Cerebellar nuclear complex (tissue), 1 donor: ENCODE data around the gene ATP5F1D.
A peak's percentile ranks its signal among the peaks of the same experiment; 100 is the strongest.

Source experiments
- DNase-seq, 2 experiments: peaks; one replicate each; lab custom pipeline; 2025; lab: John Stamatoyannopoulos, UW

The ATP5F1D gene

GRCh38 chr19:1270854-1271527 lies 29.4 kb downstream of the ATP5F1D start:
- no peak for DNase-seq

- no peak for DNase-seq
Measured at GRCh38 chr19:1271528-1272422, 30.2 kb downstream of the ATP5F1D start.

DNA sequence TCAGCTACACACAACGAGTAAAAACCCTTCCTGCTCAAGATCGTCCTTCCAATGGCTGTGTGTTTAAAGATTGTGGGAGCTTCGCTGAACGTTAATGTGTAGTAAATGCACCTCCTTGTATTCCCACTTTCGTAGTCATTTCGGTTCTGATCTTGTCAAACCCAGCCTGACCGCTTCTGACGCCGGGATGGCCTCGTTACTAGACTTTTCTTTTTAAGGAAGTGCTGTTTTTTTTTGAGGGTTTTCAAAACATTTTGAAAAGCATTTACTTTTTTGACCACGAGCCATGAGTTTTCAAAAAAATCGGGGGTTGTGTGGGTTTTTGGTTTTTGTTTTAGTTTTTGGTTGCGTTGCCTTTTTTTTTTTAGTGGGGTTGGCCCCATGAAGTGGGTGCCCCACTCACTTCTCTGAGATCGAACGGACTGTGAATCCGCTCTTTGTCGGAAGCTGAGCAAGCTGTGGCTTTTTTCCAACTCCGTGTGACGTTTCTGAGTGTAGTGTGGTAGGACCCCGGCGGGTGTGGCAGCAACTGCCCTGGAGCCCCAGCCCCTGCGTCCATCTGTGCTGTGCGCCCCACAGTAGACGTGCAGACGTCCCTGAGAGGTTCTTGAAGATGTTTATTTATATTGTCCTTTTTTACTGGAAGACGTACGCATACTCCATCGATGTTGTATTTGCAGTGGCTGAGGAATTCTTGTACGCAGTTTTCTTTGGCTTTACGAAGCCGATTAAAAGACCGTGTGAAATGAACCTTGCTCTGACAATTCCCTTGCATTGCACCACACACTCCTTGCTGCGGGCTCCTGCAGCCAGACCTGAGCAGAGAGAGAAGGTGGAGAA lies 31.1 kb downstream of the ATP5F1D start:
- DNase-seq = no peak

GRCh38 chr19:1273263-1274041 lies 31.9 kb downstream of the ATP5F1D start:
- no peak for DNase-seq

DNA sequence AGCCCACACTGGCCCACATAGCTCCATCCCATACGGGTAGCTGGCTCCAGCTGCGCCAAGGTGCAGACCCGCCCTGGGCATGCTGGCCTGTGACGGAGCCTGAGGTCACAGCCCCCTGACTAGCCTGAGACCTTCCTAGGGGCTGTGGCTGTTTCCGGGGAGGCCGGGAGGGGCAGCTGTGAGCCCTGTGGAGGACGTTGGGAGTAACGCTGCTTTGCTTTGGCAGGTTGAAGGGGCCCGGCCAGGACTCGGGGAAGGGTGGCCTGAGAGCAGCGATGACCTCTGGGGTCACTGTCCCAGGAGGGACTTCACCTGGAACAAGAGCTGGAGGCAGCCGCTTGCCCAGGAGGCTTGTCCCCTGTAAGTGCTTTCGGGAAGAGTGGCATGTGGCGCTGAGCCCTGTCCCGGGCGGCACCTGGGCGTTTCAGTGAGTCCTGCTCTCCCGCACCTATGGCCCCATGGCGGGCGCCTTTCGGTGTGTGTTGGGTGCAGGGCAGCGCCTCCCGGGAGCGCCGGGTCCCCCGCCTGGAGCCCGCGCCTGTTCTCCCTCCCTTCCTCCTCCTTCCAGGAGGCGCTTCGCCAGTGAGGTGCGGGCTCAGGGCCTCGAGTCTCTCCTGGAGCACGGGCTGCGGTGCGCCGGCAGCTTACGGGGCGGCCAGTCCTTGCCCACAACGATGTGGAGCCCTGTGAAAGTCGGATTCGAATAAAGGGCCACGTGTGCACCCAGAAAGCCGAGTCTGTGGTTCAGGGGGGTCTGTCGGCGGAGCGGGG lies 32.7 kb downstream of the ATP5F1D start:
- no peak for DNase-seq

GRCh38 chr19:1274852-1275259 lies 33.3 kb downstream of the ATP5F1D start:
- DNase-seq = no peak

DNA sequence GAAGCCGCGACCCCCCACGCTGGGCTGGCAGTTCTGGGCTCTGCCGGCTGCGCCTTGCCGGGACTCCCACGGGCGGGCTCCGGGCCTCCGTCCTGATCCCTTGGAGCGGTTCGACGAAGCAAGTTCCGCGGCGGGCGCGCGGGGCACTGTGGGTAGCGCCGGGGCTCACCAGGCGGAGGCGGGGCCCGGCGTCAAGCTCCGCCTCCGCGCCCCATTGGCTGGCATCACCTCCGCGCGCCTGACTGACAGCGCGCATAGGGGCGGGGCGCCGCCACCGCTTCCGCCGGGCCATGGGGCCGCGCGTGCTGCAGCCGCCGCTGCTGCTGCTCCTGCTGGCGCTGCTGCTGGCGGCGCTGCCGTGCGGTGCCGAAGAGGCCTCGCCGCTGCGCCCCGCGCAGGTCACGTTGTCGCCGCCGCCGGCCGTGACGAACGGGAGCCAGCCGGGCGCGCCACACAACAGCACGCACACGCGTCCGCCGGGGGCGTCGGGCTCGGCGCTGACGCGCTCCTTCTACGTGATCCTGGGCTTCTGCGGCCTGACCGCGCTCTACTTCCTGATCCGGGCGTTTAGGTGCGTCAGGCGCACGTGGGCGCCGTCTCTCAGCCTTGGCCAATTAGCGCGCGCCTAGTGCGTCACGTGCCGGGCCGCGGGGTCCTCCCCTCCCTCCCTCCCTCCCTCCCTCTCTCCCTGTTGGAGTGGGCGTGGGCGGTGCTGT lies 33.9 kb downstream of the ATP5F1D start, which contains the start of gene FAM174C:
Gene FAM174C (plus strand): TSS at position 271 of the 716 bp plus-strand sequence. CDS start 20 bp downstream, at position 291.
- DNase-seq = peak; percentile 56 to 66

- DNase-seq = no peak
Measured at GRCh38 chr19:1275976-1276627, 34.6 kb downstream of the ATP5F1D start.

- no peak for DNase-seq
Measured at GRCh38 chr19:1276628-1277022, 35.1 kb downstream of the ATP5F1D start.

DNA sequence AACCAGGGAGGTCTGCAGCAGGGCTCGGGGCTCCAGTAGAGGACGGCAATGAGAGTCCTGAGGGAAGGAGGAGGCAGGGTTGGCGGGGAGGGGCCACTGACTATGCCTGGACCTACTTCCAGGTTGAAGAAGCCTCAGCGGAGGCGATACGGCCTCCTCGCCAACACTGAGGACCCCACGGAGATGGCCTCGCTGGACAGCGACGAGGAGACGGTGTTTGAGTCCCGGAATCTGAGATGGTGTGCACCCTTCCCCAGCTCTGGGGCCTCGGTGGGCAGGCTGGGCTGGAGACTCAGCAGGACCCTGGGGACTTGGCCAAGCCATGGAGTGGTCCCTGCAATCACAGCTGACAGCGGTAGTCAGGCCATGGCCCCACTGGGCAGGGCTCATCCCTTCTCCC lies 35.5 kb downstream of the ATP5F1D start:
- DNase-seq = no peak

DNA sequence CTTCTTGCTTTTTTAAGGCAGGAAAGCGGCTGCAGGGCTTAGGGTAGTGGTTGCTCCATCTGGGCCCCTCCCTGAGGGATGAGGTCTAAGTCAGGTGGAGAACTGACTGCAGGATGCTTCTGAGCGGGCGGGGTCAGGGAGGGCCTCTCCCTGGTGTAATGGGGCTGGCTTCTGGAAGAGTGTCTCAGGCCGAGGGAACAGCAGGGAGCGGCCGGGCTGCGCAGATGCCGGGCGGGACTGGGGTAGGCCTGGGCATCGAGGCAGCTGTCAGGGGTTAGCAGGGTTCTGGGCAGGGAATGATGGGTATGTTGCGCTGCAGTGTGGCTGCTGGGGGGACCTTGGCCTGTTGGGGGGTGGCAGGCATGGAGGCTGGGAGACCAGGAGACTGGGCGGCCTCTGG lies 36.5 kb downstream of the ATP5F1D start:
- DNase-seq = no peak

DNA sequence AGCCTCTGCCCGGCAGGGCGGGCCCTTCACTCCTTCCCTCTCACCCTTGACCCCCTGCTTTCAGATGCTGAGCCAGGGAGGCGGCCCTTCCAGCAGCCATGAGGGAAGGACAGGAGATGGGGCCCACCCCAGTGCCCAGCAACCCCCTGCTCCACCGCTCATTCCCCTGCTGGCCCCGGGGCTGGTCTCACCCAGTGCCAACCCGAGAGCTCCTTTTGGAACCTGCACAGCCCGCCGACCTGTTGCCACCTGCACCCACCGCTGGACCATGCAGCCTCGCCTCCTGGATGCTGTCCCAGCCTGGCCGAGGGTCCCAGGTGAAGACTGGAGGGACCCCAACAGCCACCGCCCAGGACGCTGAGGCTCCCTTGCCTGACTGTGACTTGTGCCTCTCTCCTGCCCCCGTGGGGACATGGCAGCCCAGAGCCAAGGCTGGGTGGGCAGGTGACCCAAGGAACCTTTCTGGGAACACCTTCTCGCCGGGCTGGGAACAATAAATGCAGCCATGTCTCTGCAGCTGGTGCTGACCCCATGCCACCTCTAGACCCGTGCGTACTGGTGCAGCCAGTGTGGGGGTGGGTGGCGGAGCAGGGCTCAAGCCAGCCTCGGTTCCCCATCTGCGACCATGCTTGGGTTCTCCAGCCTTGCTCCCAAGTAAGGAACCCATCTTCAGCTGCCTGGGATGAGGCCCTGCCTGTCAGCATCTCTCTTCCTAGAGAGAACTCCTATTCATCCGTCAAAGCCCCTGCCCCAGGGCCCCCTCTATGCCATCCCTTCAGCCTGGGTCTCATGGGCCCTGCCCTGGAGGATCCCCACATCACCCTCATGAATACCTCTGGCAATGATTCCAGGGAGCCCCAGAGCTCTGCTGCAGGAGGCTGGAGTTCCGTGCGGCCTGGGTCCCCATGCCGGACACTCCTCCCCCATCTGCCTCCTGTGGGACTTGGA lies 37.4 kb downstream of the ATP5F1D start:
- DNase-seq = no peak

DNA sequence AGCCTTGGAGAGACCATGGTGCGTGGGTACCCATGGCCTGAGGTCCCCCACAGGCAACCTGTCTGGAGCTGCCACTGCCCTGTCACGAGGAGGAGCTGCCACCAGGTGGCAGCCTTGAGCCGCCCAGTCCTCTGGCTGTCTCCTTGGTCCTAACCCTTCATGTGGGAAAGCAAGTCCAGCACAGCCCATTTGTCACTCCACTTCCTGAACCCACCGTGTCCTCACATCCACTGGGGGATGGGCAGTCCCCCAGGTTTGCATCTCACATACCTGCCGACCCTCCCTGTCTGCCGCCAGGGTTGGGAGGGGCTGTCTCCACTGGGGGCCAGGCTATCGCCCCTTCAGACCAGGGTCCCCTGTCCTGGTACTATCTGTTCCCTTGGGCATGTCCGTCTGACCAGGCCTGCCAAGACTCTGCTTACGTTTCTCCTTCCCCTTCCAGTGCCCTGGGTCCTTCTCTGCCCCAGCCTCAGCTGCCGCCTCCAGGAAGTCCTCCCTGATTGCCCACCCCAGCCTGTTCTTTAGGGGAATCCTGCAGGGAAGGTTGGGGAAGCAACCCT lies 38.3 kb downstream of the ATP5F1D start:
- peak in 1 of 2 experiments; percentile 43 for DNase-seq

DNA sequence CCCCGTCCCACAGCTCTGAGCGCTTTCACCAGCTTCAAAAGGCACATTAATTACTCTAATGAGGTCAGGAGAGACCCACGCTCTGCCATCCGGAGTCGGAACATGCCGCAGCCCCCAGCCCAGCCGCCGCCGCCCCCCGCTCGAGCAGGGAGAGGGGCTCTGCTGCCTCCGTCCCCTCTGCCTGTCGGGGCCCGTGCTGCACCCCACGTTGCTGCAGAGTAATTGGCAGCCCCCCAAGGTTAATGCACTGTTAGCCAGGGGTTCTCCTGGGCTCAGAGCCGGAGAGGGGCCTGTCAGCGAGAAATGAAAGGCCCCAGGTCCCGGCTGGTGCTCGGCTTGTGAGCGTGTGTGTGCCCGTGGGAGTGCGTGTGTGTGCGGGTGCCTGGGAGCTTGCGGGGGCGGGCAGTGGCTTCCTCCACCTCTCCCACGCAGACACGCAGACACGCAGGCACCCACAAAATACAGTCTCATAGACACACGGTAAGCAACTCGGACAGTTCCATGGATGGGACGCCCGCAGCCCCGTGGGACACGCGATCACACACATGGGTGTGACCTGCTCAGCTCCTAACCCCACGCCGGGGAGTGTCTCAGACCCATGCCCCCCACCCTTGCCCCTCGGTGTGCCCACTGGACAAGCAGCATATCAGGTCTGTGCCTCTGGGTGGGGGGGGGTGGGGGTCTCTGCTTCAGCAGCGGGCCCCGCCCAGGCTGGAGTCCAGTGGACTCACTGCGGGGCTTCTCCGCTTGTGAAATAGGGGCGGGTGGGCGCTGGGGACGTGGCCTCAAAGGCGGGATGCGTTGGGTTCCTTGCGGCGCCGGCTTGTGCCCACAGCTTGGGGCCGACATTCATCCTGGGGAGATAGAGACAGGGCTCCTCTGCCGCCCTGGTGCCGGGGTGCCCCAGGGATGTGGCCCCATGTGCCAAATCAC lies 39.4 kb downstream of the ATP5F1D start:
- DNase-seq = no peak

DNA sequence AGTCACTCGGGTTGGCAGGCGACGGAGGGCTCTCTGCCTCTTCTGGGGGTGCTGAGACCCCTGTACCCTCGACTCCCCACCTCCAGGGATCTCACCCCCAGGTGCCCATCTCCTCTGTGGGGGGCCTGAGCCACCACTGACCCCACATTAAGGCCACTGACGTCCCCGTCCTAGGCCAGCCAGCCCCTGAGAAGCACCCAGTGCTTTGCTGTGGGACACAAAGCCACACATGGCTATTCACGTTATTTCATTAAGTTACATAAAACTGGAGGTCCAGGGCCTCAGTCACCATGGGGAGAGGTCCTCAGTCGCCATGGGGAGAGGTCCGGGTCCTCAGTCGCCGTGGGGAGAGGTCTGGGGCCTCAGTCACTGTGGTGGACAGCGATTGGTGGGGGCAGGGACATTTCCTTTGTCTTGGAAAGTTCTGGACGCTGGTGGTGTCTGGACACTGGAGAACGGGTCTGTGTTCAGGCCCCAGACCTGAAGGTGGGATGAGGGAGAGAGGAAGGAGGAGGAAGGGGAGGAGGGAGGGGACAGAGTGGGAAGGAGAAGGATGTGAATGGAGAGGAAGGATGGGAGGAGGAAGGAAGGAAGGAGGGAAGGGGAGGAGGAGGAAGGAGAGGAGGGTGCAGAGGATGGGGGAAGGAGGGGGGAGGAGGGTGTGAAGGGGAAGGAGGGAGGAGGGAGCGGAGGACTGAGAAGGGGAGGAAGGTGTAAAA lies 40.2 kb downstream of the ATP5F1D start:
- DNase-seq = no peak

DNA sequence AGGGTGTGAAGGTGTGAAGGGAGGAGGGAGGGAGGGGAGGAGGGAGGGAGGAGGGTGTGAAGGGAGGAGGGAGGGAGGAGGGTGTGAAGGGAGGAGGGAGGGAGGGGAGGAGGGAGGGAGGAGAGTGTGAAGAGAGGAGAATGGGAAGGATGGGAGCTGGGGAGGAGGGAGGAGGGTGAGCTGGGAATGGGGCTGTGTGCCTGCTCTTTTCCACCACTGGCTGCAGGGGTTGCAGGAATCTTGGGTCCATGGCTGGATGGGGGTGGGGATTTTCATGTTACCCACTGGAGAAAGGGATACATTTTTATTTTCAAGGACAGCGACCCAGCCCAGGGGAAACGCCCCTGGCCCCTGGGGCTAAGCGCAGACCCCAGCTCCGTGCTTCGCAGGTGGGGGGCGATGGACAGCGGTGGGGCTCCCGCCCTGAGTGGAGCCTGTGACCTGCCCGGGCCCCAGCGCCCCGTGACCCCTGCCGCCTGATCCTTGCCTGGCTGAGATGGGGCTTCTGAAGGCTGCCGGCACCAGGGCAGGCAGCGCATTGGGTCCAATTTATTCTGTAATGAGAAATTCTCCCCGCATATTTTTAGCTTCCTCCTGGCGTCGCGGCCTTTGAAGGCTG lies 41.1 kb downstream of the ATP5F1D start:
- DNase-seq = no peak
